ENCODE data around the gene TMEM191C. TPM values are rescaled to one million over a fixed set of nuclear protein-coding genes. Genes with fewer than 3 reads are reported as not detected.
"Not testable (repeated sequence)": the region's sequence is repeated elsewhere in the genome, so short reads cannot be mapped to it uniquely, and the experiment has no call there.

The TMEM191C gene
- total RNA-seq (2021), result 4.0 TPM in 2 replicates
- percentile 25 among the genes with signal in this experiment for Bru-seq, nascent RNA
- BruChase-seq, experiment 1, labeled RNA remaining after a 2-hour chase, result percentile 21 among the genes with signal in this experiment
- BruChase-seq, experiment 2, labeled RNA remaining after a 6-hour chase, result percentile 32 among the genes with signal in this experiment
- long read RNA-seq, partial matches to known transcripts, result 1 of 3 reads
- long read RNA-seq, other reads (novel, unspliced or antisense), result 0 of 3 reads

DNA sequence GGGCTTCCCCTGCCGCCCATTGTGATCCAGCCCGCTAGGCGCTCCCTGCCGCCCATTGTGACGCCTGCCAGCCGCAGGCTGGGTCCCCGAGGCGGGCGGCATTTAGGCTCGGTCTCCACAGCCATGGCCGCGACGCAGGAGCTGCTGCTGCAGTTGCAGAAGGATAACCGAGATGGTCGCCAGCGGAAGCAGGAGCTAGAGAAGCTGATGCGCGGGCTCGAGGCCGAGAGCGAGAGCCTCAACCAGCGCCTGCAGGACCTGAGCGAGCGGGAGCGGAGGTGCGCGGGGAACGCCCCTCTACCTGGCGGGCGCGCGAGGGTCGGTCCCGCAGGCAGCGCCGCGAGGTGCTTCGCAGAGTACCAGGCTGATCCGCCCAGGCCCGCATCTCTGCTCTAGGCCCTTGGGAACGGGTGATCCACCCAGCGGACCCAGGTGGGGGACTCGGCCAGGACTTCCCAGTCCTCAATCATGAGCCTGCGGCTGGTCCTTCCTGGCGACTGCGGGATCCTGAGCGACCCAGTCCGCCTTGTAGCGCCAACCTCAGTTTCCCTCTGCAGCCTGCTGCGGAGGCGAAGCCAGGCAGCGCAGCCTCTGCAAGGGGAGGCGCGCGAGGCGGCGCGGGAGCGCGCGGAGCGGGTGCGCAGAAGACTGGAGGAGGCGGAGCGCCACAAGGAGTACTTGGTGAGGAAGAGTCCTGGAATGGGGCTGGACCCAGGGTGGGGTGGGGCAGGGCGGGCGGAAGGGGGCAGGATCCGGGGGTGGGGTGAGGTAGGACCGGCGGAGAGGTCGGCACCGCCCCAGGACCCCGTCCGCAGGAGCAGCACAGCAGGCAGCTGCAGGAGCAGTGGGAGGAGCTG is at the start of gene TMEM191C:
Gene TMEM191C (plus strand): TSS at position 51 of the 857 bp plus-strand sequence. CDS start 73 bp downstream, at position 124.
- DNase-seq; H3K27ac ChIP-seq; intact Hi-C loops (cut with micrococcal nuclease; ENCODE audit: unreplicated experiment); H3K4me3 ChIP-seq; H3K79me2 ChIP-seq (ENCODE audit: low read depth); H3K9me3 ChIP-seq (ENCODE audit: insufficient read depth, low read depth); H3K27me3 ChIP-seq (ENCODE audit: insufficient read depth, low read depth); H3K4me2 ChIP-seq; CTCF ChIA-PET; H4K20me1 ChIP-seq (ENCODE audit: insufficient read depth); H3F3A ChIP-seq (ENCODE audit: insufficient read depth, low read depth); H3K4me1 ChIP-seq (replicated peaks; ENCODE audit: insufficient read depth); BruUV-seq (replicated peaks); H3K36me3 ChIP-seq (ENCODE audit: low read depth); H3K9me2 ChIP-seq (ENCODE audit: insufficient read depth); H2AFZ ChIP-seq; POLR2A ChIA-PET (ENCODE audit: unreplicated experiment): not testable (repeated sequence)

DNA sequence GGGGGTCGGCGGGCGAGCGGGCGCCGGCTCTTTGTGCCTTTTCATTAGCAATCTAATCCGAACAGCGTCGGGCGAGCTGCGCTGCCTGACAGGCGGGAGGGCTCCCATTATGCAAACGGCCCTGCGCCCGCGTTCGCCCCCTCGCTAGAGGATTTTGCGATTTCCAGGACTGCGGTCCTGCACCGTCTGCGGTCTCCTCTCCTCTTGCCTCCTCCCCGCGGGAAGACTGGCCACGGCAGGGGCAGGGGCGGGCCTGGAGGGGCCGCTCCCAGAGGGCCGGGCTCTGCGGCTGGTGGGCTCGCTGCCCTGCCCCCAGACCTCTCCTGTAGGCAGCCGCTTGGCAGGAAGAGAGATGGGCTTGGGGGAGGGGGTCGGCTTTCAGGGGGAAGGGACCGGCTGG is 49.3 kb upstream of the TMEM191C start:
- intact Hi-C loops (cut with micrococcal nuclease; ENCODE audit: unreplicated experiment); H3K36me3 ChIP-seq (ENCODE audit: low read depth); H3K4me1 ChIP-seq (replicated peaks; ENCODE audit: insufficient read depth); H3K4me3 ChIP-seq; H3F3A ChIP-seq (ENCODE audit: insufficient read depth, low read depth); H3K9me3 ChIP-seq (ENCODE audit: insufficient read depth, low read depth); H3K4me2 ChIP-seq; H3K27me3 ChIP-seq (ENCODE audit: insufficient read depth, low read depth); H2AFZ ChIP-seq; POLR2A ChIA-PET (ENCODE audit: unreplicated experiment); BruUV-seq (replicated peaks); CTCF ChIA-PET; H3K9me2 ChIP-seq (ENCODE audit: insufficient read depth); H3K27ac ChIP-seq; H4K20me1 ChIP-seq (ENCODE audit: insufficient read depth); H3K79me2 ChIP-seq (ENCODE audit: low read depth); DNase-seq: not testable (repeated sequence)

DNA sequence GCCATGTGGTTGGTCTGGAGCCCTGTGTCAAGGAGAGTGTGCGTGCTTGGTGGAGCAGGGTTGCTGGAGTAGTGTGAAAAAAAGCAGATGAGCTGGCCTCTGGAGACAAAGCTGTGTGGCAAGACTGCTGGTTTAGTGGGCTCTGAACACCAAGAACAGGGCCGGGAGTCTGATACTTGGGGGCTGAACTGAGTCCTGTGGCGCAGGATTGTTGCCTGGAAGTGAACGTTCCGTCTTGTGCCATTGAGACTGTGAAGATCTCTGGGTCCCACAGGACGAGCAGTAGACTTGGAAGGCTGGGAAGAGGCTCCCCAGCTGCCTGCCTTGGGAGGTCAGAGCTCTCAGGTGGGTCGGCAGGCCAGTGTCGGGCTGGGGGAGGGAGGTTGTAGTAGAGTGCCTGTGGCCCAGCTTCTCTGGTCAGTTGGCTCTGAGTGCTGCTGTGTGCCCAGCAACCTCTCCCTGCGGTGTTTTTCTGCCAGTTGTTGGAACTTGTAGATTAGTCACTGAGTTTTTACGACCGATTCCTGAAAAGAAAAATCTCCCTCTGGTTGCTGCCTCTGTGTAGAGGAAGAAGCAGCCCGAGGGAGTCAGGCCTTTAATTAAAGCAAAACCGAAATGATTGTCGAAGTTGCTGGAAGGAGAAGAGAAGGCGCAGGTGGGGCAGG is 48.1 kb upstream of the TMEM191C start:
- H3K27me3 ChIP-seq (ENCODE audit: insufficient read depth, low read depth); H3K4me3 ChIP-seq; DNase-seq; H2AFZ ChIP-seq; BruUV-seq (replicated peaks); H3K27ac ChIP-seq; CTCF ChIA-PET; H3F3A ChIP-seq (ENCODE audit: insufficient read depth, low read depth); H3K36me3 ChIP-seq (ENCODE audit: low read depth); H3K9me3 ChIP-seq (ENCODE audit: insufficient read depth, low read depth); H3K4me1 ChIP-seq (replicated peaks; ENCODE audit: insufficient read depth); H3K79me2 ChIP-seq (ENCODE audit: low read depth); H3K9me2 ChIP-seq (ENCODE audit: insufficient read depth); POLR2A ChIA-PET (ENCODE audit: unreplicated experiment); H4K20me1 ChIP-seq (ENCODE audit: insufficient read depth); H3K4me2 ChIP-seq; intact Hi-C loops (cut with micrococcal nuclease; ENCODE audit: unreplicated experiment): not testable (repeated sequence)

DNA sequence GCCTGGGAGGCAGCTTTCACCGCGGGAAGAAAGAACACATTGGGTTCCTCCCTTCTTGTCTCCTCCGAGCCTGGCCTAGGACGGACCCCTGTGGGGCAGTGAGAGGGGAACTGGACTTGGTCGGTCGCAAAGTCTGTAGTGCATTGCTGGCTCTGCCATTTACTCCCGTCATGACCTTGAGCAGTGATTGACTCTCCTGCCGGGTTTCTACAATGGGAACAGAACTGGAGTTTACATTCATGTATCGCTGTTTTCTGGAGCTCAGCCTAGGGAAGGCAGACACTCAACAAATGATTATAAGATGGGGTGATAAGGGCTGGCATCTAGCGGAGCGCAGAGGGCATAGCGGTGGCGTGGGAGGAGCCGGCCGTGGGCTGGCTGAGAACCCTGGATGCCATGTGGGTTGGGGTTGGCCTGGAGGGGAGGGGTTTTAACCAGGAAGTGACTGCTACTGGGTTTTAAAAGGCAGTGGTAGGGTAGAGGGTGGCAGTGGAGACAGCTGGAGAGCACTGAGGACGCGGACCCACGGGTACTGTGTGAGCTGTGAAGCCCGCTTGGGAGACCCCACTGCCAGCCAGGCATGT is 46.9 kb upstream of the TMEM191C start:
- CTCF ChIA-PET; H3K9me3 ChIP-seq (ENCODE audit: insufficient read depth, low read depth); H3K36me3 ChIP-seq (ENCODE audit: low read depth); H3K9me2 ChIP-seq (ENCODE audit: insufficient read depth); H3K27ac ChIP-seq; H3K27me3 ChIP-seq (ENCODE audit: insufficient read depth, low read depth); H4K20me1 ChIP-seq (ENCODE audit: insufficient read depth); H3K4me2 ChIP-seq; POLR2A ChIA-PET (ENCODE audit: unreplicated experiment); H3K4me3 ChIP-seq; H3K4me1 ChIP-seq (replicated peaks; ENCODE audit: insufficient read depth); H3F3A ChIP-seq (ENCODE audit: insufficient read depth, low read depth); intact Hi-C loops (cut with micrococcal nuclease; ENCODE audit: unreplicated experiment); BruUV-seq (replicated peaks); DNase-seq; H3K79me2 ChIP-seq (ENCODE audit: low read depth); H2AFZ ChIP-seq: not testable (repeated sequence)

DNA sequence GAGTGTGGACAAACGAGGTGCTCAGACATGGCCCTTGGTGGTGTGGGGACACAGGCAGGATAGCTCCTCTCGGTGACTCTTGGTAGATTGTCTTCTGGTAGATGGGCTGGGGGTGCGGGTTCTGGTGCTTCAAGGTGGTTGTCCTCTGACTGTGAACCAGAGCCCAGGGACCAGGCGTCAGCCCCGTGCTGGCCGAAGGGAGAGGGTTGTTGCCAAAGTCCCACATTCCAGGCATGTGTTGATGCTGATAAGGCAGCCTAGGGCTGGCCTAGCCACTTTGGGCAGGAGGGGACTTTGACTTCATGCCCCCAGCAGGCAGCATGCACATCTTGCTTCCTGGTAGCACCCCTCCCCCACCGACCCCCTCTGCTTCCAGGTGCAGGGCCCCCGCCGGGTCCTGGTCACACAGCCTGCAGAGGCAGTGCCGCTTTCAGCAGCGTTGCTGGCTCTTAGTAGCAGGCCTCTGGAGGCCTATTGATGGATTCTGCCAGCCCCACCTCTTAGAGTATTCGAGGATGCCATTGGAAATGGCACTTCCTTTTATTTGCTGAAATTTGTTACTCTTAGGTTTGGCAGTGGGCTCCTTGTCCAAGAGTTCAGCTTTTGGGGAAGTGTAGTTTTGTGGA is 43.0 kb upstream of the TMEM191C start:
- H3K27me3 ChIP-seq (ENCODE audit: insufficient read depth, low read depth); H3K36me3 ChIP-seq (ENCODE audit: low read depth); CTCF ChIA-PET; H3F3A ChIP-seq (ENCODE audit: insufficient read depth, low read depth); intact Hi-C loops (cut with micrococcal nuclease; ENCODE audit: unreplicated experiment); H3K4me3 ChIP-seq; H3K27ac ChIP-seq; BruUV-seq (replicated peaks); H3K4me1 ChIP-seq (replicated peaks; ENCODE audit: insufficient read depth); H3K9me2 ChIP-seq (ENCODE audit: insufficient read depth); H3K9me3 ChIP-seq (ENCODE audit: insufficient read depth, low read depth); H3K79me2 ChIP-seq (ENCODE audit: low read depth); DNase-seq; H3K4me2 ChIP-seq; H4K20me1 ChIP-seq (ENCODE audit: insufficient read depth); H2AFZ ChIP-seq; POLR2A ChIA-PET (ENCODE audit: unreplicated experiment): not testable (repeated sequence)

DNA sequence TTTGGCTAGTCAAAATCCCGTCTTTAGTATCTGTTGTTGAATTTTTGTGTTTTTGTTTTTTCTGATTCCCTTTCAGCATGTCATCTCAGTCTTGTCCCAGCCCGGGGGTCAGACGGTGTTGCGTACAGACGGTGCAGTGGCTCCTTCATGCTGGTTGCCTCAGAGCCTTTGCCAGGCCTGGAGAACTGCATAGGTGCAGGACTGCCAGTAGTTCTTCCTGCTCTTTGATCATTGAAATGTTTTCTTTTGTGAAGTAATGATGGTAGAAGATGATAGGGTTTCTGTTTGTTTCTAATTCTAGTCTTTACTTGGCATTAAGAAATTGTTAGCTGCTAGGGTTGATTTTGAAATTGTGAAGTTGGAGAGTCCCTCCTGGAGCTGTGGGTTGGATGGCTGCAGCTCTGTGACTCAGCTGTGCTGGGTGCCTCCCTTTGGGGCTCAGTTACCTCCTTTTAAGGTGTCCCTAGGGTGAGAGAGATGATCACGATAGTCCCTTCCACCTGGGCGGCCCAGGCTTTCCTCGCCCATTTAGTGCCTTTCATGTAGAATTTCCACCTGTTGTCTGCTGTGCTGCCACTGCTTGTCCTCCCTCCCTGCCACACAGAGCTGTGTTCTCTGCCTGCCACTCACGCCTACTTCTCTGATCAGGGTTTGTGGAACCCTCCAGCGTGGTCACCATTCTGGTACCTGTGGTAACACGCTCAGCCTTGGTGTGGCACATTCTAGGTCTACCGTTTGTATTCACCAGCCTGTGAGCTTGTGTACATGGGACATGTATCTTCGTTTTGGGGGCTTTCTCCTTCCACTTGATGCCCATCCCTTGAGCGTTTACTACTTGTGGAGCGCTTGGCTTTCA is 32.6 kb upstream of the TMEM191C start:
- DNase-seq; H3K4me3 ChIP-seq; H2AFZ ChIP-seq; H3F3A ChIP-seq (ENCODE audit: insufficient read depth, low read depth); H3K4me2 ChIP-seq; BruUV-seq (replicated peaks); H3K4me1 ChIP-seq (replicated peaks; ENCODE audit: insufficient read depth); H4K20me1 ChIP-seq (ENCODE audit: insufficient read depth); H3K27me3 ChIP-seq (ENCODE audit: insufficient read depth, low read depth); H3K27ac ChIP-seq; CTCF ChIA-PET; H3K9me3 ChIP-seq (ENCODE audit: insufficient read depth, low read depth); H3K9me2 ChIP-seq (ENCODE audit: insufficient read depth); intact Hi-C loops (cut with micrococcal nuclease; ENCODE audit: unreplicated experiment); POLR2A ChIA-PET (ENCODE audit: unreplicated experiment); H3K79me2 ChIP-seq (ENCODE audit: low read depth); H3K36me3 ChIP-seq (ENCODE audit: low read depth): not testable (repeated sequence)

All from PC-9 (cell line).